ACC112 (cell line): ENCODE measurements around the gene C19orf73.
"Not testable (repeated sequence)": the region's sequence is repeated elsewhere in the genome, so short reads cannot be mapped to it uniquely, and the experiment has no call there.

Experiments used
- H2AFZ ChIP-seq: fragments of 200-600 bp; sonication (generic); one replicate; pipeline ENCODE4 v1.6.0; 2017; ENCODE audit warnings: antibody characterized with exemption, low read length; ENCODE audit not compliant: unreplicated experiment
- H3K27ac ChIP-seq: fragments of 200-600 bp; sonication (generic); 2 replicates; pipeline ENCODE4 v1.5.1; 2014; ENCODE audit warnings: low read depth, mild to moderate bottlenecking, antibody characterized with exemption, low read length, moderate library complexity
- H3K27me3 ChIP-seq: fragments of 200-600 bp; sonication (generic); 2 replicates; pipeline ENCODE4 v1.6.1; 2014; ENCODE audit warnings: mild to moderate bottlenecking, antibody characterized with exemption, low read length, moderate library complexity, mixed read lengths; ENCODE audit not compliant: insufficient read depth
- H3K36me3 ChIP-seq: fragments of 200-600 bp; sonication (generic); 2 replicates; pipeline ENCODE4 v1.6.1; 2016; ENCODE audit warnings: mild to moderate bottlenecking, antibody characterized with exemption, low read length, moderate library complexity, mixed read lengths; ENCODE audit not compliant: insufficient read depth
- H3K4me1 ChIP-seq: fragments of 200-600 bp; sonication (generic); one replicate; pipeline ENCODE4 v1.6.1; 2016; ENCODE audit warnings: low read length, mixed read lengths; ENCODE audit not compliant: insufficient read depth, unreplicated experiment, control insufficient read depth
- H3K4me3 ChIP-seq: fragments of 200-600 bp; sonication (generic); 2 replicates; pipeline ENCODE4 v1.5.1; 2014; ENCODE audit warnings: mild to moderate bottlenecking, low read depth, low read length
- H3K79me2 ChIP-seq: fragments of 200-600 bp; sonication (generic); one replicate; pipeline ENCODE4 v1.6.0; 2016; ENCODE audit warnings: low read length; ENCODE audit not compliant: control insufficient read depth, unreplicated experiment, insufficient read depth

Gene C19orf73

GRCh38 chr19:49080392-49080791 is 38.6 kb downstream of the C19orf73 start:
- H3K27me3 ChIP-seq: no peaks in the 10 kb centered on the region
- no peaks in the 10 kb centered on the region for H3K36me3 ChIP-seq
- no peaks in the 10 kb centered on the region for H3K4me1 ChIP-seq
- no peak overlapping the region for H3K4me3 ChIP-seq
- no peak overlapping the region for H3K27ac ChIP-seq
- no peak overlapping the region for H2AFZ ChIP-seq
- peaks cover under 1% of the 10 kb centered on the region for H3K79me2 ChIP-seq

DNA sequence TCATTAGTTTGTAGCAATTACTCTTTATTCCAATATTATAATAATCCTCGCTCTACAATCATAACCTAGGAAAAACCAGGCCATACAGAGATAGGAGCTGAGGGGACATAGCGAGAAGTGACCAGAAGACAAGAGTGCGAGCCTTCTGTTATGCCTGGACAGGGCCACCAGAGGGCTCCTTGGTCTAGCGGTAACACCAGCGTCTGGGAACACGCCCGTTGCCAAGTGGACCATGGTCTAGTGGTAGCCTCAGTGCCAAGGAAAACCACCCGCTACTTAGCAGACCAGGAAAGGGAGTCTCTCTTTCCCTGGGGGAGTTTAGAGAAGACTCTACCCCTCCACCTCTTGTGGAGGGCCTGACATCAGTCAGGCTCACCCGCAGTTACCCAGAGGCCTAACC is 44.1 kb downstream of the C19orf73 start:
- not testable (repeated sequence) for H3K36me3 ChIP-seq, H3K27ac ChIP-seq, H3K4me3 ChIP-seq, H3K4me1 ChIP-seq, H3K79me2 ChIP-seq, H2AFZ ChIP-seq
- H3K27me3 ChIP-seq: peaks cover 21% of the 10 kb centered on the region

DNA sequence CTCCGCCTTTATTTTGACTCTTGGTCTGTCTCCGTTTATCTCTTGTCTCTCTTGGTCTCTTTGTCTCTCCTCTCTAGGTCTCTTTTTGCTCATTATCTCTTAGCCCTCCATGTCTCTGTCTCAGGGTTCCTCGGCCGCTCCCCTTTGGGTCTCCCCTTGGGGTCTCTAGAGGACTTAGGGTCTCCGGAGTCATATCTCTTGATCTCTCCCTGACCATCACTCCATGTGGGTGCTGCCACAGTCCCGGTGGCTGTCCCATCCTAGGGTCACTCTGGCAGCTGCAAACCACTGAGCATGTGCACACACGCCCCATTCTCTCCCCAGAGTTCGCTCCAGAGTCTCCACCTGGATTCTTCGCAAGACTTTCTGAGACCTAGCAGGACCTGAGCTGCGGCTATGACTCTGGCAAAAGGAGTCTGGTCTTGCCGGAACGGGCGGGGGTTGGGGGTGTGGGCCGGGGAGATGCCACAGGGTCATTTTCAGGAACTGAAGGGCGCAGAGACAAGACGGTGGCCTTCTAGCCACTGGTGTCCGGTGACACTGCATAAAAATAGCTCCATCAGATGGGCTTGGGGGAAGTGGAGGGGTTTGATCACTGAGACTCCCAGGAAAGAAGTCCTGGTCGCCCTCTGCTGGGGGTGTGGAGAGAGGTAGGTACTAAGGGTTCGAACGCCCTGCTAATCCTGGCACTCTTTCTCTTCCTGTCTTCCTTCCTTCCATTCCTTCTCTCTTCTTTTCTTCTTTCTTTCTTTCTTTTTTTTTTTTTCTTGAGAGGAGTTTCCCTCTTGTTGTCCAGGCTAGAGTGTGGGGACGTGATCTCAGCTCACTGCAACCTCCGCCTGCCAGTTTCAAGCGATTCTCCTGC is 45.2 kb downstream of the C19orf73 start:
- Histone ChIP-seq H3K4me3 (no peak overlapping the region), H3K27ac (no peak overlapping the region), H3K79me2 (no peaks in the 10 kb centered on the region), H3K36me3 (no peaks in the 10 kb centered on the region), H2AFZ (no peak overlapping the region), H3K27me3 (peaks cover 21% of the 10 kb centered on the region), H3K4me1 (no peaks in the 10 kb centered on the region)

DNA sequence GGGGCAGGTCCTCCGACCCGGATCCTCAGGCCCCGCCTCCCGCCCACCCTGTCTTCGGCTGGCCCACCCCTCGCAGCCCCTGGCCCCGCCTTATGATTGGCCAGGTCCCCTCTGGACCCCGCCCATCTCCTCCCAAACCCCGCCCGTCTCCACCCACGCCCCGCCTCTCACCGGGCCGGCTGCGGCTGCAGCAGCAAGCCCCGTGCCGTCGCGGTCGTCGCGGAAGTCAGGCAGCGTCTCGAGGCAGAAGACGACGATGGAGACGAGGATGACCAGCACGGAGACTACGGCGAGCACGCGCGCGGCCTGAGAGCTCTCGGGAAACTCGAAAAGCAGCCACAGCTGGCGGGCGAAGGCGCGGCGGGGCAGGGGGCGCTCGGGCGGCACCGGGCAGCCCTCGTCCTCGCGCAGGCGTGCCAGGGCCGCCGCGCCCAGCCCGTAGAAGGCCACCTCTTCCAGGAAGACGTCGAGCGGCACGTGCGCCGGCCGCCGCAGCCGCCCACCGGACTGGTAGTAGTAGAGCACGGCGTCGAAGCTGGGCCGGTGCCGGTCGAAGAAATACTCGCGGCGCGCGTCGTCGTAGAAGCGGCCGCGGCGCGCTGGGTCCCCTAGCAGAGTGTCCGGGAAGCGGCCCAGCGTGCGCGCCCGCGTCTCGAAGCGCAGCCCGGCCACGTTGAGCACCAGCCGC is 46.9 kb downstream of the C19orf73 start:
- Histone ChIP-seq H3K79me2 (no peaks in the 10 kb centered on the region), H2AFZ (no peak overlapping the region), H3K36me3 (no peaks in the 10 kb centered on the region), H3K27me3 (peaks cover 21% of the 10 kb centered on the region), H3K27ac (no peak overlapping the region), H3K4me3 (no peak overlapping the region), H3K4me1 (no peaks in the 10 kb centered on the region)

DNA sequence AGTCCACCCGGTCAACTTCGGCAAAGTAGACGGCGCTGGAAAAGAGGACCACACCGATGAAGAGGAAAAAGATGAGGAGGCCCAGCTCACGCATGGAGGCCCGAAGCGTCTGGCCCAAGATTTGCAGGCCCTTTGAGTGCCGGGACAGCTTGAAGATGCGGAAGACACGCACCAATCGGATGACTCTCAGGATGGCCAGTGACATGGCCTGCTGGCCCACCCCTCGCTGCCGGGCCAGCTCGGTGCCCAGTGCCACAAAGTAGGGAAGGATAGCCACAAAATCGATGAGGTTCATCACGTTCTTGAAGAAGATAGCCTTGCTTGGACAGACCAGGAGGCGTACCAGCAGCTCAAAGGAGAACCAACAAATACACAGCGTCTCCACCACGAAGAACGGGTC is 48.5 kb downstream of the C19orf73 start:
- Histone ChIP-seq H3K4me1 (no peaks in the 10 kb centered on the region), H2AFZ (no peak overlapping the region), H3K27me3 (peaks cover 22% of the 10 kb centered on the region), H3K27ac (no peak overlapping the region), H3K4me3 (no peak overlapping the region), H3K79me2 (no peaks in the 10 kb centered on the region), H3K36me3 (no peaks in the 10 kb centered on the region)

GRCh38 chr19:49069026-49069425 is 49.9 kb downstream of the C19orf73 start:
- no peaks in the 10 kb centered on the region for H3K4me1 ChIP-seq
- H3K27ac ChIP-seq: no peak overlapping the region
- H3K36me3 ChIP-seq: no peaks in the 10 kb centered on the region
- H3K79me2 ChIP-seq: no peaks in the 10 kb centered on the region
- no peak overlapping the region for H2AFZ ChIP-seq
- H3K27me3 ChIP-seq: peaks cover 24% of the 10 kb centered on the region
- no peak overlapping the region for H3K4me3 ChIP-seq
